Neural progenitor cell (in vitro differentiated cells): ENCODE results near the gene ESPNL.

ENCODE experiments used
- EZH2 ChIP-seq: fragments of 200-600 bp; sonication (generic); IDR thresholded peaks from 2 replicates; pipeline ENCODE4 v1.6.1; 2017; ENCODE audit warnings: antibody characterized with exemption, mild to moderate bottlenecking, moderate library complexity
- TF ChIP-seq, protein P1 (sequence below): fragments of 200-600 bp; sonication (generic); IDR thresholded peaks from 2 replicates; pipeline ENCODE4 v1.5.1; 2017; ENCODE audit warnings: antibody characterized with exemption, mild to moderate bottlenecking

DNA sequence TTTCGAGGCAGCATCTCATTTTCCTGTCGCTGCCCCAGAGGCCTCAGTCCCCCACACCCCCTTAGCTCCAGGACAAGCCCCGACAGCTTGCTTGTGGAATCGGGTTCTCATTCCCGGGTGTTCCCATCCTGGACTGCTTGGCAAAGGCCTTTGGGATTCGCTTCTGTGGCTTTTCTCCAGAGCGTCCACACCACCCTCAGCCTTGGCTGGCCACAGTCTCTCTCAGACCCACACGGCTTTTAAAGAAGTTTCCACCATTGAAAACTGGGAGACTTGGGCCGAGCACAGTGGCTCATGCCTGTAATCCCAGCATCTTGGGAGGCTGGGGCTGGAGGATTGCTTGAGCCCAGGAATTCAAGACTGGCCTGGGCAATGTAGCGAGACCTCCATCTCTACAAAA, 2.7 kb downstream of the ESPNL start:
- TF ChIP-seq, protein P1, sequence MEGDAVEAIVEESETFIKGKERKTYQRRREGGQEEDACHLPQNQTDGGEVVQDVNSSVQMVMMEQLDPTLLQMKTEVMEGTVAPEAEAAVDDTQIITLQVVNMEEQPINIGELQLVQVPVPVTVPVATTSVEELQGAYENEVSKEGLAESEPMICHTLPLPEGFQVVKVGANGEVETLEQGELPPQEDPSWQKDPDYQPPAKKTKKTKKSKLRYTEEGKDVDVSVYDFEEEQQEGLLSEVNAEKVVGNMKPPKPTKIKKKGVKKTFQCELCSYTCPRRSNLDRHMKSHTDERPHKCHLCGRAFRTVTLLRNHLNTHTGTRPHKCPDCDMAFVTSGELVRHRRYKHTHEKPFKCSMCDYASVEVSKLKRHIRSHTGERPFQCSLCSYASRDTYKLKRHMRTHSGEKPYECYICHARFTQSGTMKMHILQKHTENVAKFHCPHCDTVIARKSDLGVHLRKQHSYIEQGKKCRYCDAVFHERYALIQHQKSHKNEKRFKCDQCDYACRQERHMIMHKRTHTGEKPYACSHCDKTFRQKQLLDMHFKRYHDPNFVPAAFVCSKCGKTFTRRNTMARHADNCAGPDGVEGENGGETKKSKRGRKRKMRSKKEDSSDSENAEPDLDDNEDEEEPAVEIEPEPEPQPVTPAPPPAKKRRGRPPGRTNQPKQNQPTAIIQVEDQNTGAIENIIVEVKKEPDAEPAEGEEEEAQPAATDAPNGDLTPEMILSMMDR, result no peak
- no peak for TF ChIP-seq EZH2
